Measurements from ENCODE around the gene FNDC3B.

The FNDC3B gene

DNA sequence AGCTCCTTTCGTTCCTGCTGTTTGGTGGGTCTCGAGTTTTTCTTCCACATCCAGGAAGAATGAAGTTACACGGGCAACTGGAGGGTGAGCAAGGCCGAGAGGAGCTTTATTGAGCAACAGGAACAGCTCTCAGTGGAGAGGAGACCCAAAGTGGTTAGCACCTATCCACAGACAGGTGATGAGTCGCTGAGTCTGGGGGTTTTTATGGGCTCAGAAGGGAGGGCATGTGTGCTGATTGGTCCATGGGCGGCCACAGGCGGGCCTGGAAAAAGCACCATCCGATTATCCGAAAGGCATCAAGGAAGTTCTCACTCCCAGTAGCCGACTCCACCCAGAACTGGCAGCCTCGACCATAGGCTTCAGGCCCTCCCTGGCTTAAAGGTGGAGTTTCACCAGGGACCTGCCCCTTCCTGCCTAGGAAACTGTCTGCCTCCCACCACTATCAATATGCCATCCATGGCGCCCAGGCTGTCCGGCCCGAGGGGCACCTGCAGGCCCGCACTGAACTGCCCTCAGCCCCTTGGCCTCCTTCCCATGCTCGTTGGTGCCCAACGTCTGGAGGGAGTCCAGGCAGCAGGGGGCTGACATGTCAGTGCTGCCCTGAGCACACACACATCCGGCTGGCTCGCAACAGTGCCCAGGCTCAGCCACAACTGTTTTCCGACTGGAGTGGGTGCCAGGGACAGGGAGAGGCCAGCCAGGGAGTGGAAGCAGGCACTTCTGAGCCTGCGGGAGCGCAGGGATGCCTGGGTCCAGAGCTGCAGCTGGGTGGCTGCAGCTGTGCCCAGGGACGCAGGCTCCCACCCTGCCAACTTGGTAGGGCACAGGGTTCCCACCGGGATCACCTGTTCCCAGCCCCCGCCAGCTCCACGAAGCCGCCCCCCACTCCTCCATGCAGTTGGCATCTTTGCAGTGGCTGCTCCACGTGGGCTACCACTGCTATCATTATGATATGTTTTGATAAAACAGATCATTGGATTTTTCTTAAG lies 170.2 kb downstream of the FNDC3B start:
- TF ChIP-seq POLR2A (IDR thresholded peaks at IDR 0.05; ENCODE audit: low read depth, low read length): no peak
- no peak for FAIRE-seq
- DNase-seq (ENCODE audit: insufficient read length): no peak

DNA sequence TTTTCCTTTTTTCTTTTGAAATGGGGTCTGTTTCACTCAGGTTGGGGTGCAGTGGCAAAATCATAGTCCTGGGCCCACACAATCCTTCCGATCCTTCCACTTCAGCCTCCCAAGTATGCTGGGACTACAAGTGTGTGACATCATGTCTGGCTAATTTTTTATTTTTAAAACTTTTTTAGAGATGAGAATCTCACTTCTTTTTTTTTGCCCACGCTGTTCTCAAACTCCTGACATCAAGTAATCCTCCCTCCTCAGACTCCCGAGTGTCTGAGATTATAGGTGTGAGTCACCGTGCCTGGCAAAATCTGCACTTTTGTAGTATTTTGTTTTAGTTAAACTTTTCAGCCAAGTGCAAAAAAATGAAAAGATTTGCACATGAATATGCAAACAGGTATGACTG lies 171.0 kb downstream of the FNDC3B start:
- TF ChIP-seq POLR2AphosphoS5 (IDR thresholded peaks at IDR 0.05; ENCODE audit: low read depth, low read length) (no peak), POLR2A (IDR thresholded peaks at IDR 0.05; ENCODE audit: low read depth, low read length) (no peak), TAF1 (IDR thresholded peaks at IDR 0.05; ENCODE audit: borderline replicate concordance, low read depth, low read length) (no peak)
- FAIRE-seq: no peak
- DNase-seq (ENCODE audit: insufficient read length): no peak

DNA sequence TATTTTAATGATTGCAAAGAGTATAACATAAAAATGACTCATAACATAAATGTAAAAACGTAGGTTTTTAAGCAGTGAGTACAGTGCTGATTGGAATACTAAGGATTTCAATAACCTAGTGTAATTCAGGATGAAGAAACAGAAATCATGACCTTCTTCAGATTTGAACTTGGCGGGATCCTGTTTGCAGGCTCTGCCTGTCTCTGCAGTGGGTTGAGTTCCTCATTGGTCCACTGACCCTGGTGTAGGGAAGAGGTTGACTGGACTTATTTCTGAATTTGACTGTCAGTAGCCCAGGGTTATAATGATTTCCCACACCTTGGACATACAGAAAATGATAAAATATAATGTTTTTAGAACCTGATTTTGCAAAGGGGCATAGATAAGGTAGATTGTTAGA lies 171.7 kb downstream of the FNDC3B start:
- TF ChIP-seq POLR2A (IDR thresholded peaks at IDR 0.05; ENCODE audit: low read depth, low read length) (no peak), TAF1 (IDR thresholded peaks at IDR 0.05; ENCODE audit: borderline replicate concordance, low read depth, low read length) (no peak), POLR2AphosphoS5 (IDR thresholded peaks at IDR 0.05; ENCODE audit: low read depth, low read length) (no peak)
- FAIRE-seq: no peak
- DNase-seq (ENCODE audit: insufficient read length): no peak

DNA sequence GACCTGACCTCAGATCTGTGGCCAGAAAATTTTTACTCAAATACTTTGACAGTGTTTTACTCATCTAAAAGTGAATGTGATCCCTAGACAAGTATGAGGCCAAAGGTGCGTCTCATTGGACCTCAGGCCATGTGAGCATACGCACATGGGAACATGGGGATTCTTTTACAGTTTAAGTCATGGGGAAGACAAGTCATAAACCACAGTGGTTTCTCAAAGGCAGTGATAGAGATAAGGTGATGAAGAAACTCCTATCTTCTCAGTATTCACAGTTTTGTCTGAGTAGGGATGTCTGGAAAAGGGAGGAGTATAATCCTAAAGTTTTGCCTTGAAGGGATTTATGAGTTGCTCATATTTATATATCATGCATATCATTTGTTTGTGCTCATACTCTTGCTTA lies 173.8 kb downstream of the FNDC3B start:
- TF ChIP-seq POLR2A (IDR thresholded peaks at IDR 0.05; ENCODE audit: low read depth, low read length) (no peak), POLR2AphosphoS5 (IDR thresholded peaks at IDR 0.05; ENCODE audit: low read depth, low read length) (no peak), TAF1 (IDR thresholded peaks at IDR 0.05; ENCODE audit: borderline replicate concordance, low read depth, low read length) (no peak)
- FAIRE-seq: no peak

DNA sequence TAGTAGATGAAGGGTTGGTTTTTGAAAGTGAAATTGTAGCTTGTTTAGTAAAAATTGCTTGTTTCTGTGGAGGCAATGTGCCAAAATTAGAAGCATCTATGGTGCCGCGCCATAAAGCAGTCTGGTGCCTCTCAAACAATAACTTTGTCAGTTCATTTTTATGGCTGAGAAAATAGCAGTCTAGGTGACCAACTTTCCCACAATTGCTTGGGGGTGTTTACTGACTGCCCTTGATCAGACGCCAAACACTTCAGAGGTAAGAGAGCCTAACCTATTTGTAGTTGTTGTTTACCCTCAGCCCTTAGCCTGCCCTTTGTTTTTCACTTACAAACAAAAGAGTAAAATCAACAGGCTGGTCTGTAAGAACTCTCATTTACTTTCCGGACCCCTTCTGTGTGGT lies 174.5 kb downstream of the FNDC3B start:
- FAIRE-seq (no peak), DNase-seq (ENCODE audit: insufficient read length) (no peak)
- TF ChIP-seq POLR2AphosphoS5 (IDR thresholded peaks at IDR 0.05; ENCODE audit: low read depth, low read length) (no peak), POLR2A (IDR thresholded peaks at IDR 0.05; ENCODE audit: low read depth, low read length) (no peak), TAF1 (IDR thresholded peaks at IDR 0.05; ENCODE audit: borderline replicate concordance, low read depth, low read length) (no peak)

More for the DNA sequence above, 173.8 kb downstream of the FNDC3B start:
- DNase-seq (ENCODE audit: insufficient read length): no peak

DNA sequence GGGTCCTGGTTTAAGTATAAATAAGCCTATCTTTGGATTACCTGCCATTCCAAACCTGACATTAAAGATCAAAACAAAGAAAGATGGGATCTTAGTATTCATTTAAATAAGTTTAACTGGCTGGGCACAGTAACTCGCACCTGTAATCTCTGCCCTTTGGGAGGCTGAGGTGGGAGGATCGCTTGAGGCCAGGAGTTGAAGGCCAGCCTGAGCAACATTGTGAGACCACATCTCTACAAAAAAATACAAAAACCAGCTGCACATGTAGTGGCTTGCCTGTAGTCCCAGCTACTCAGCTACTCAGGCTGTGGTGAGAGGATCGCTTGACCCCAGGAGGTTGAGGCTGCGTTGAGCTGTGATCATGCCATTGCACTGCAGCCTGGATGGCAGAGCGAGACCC lies 176.9 kb downstream of the FNDC3B start:
- no peak for FAIRE-seq
- DNase-seq (ENCODE audit: insufficient read length): no peak
- no peak for TF ChIP-seq POLR2A (IDR thresholded peaks at IDR 0.05; ENCODE audit: low read depth, low read length)
- TF ChIP-seq TAF1 (IDR thresholded peaks at IDR 0.05; ENCODE audit: borderline replicate concordance, low read depth, low read length): no peak
- TF ChIP-seq POLR2AphosphoS5 (IDR thresholded peaks at IDR 0.05; ENCODE audit: low read depth, low read length): no peak

DNA sequence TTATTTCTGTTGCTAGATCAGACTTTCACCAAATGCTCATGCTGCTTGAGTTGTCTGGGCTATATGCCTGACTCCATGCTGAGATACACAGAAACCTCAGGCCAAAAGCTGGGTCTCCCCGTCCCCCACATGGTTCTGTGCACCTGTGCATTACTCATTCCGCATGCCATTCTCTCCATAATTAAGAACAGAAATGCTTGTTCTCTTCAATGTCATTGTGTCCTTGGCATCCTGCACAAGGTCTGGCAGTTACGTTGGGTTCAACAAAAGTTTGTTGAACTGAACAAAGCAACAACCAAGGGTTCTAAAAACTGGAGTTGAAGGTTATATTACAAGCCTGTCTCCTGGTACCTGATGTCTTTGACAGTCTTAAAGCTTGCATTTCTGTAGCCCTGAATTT lies 177.5 kb downstream of the FNDC3B start:
- no peak for FAIRE-seq
- TF ChIP-seq TAF1 (IDR thresholded peaks at IDR 0.05; ENCODE audit: borderline replicate concordance, low read depth, low read length): no peak
- no peak for TF ChIP-seq POLR2A (IDR thresholded peaks at IDR 0.05; ENCODE audit: low read depth, low read length)
- DNase-seq (ENCODE audit: insufficient read length): no peak

DNA sequence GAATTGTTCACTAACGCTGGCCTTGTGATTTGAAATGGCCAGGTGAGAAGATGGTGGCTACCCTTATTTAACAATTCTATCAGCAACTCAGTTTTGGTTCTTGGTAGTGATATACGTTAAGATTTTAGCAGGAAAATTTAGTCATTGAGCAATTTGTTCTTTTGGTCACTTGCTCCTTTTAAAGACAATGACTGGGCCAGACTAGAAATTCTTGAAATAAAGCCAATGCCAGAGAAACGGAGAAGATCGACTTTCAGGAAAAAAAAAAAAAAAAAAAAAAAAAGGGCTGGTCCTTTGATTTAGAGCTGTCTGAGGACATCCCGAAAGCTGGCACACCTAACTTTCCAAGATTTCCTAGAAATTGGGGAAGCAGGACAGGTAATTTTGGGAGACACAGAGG lies 178.5 kb downstream of the FNDC3B start:
- FAIRE-seq (no peak), DNase-seq (ENCODE audit: insufficient read length) (no peak)
- TF ChIP-seq POLR2AphosphoS5 (IDR thresholded peaks at IDR 0.05; ENCODE audit: low read depth, low read length): no peak
- no peak for TF ChIP-seq POLR2A (IDR thresholded peaks at IDR 0.05; ENCODE audit: low read depth, low read length)
- TF ChIP-seq TAF1 (IDR thresholded peaks at IDR 0.05; ENCODE audit: borderline replicate concordance, low read depth, low read length): no peak

DNA sequence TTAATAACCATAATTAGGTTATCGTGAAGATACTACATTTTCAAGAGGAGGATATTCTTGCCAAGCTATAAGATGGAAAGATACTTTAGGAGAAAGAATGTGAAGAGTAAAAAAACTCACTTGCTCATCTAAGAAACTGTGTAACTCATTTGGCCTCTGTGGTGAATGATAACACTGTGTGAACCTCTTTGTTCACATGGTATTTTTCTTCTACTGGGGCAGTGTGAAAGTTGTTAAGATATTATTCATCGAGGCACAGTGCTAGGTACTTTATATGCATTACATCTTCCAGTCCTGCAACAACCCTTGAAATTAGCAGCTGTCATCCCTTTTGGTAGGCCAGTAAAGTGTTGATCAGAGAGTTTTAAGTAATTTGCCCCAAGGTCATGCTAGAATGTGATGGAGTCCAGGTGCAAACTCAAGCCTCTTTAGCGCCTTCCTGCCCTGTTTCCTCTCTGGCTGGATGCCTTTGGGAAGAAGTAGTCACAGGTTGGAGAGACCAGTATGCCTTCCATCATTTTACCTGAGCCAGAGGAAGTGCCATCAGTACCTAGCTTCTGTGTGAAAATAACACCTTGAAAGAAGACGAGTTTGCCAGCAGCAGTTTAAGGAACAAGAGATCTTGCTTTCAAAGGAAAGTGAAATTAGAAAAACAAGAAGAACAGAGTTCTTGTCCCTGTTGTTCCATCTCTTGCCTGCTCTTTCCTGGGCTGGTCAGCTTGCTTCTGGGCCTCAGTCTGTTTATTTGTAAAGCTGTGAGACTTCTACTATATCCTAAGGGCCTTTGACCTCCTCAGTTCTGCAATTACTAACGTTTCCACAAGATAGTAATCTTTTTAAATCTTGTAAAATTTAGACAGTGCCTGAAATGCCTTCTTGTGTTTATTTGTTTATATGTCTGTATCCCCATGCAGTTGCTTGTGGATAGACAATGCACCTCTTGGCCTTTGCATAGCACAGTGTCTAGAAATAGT lies 179.3 kb downstream of the FNDC3B start:
- FAIRE-seq (no peak), DNase-seq (ENCODE audit: insufficient read length) (no peak)
- TF ChIP-seq POLR2AphosphoS5 (IDR thresholded peaks at IDR 0.05; ENCODE audit: low read depth, low read length) (no peak), POLR2A (IDR thresholded peaks at IDR 0.05; ENCODE audit: low read depth, low read length) (no peak), TAF1 (IDR thresholded peaks at IDR 0.05; ENCODE audit: borderline replicate concordance, low read depth, low read length) (no peak)

DNA sequence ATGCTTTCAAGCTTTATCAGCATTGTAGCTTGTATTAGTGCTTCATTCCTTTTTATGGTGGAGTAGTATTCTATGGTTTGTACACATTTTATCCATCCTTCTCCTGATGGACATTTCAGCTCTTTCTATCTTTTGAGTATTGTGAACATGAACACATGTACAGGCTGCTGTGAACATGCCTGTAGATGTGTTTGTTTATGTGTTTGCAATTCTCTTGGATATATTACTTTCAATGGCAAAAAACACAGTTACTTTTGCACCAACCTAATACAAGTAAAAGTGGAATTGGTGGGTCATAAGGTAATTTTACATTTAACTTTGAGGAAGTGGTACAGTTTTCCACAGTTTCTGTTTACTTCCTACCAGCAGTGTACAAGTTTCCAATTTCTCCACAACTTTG lies 180.4 kb downstream of the FNDC3B start:
- FAIRE-seq (no peak), DNase-seq (ENCODE audit: insufficient read length) (no peak)
- TF ChIP-seq TAF1 (IDR thresholded peaks at IDR 0.05; ENCODE audit: borderline replicate concordance, low read depth, low read length): no peak
- no peak for TF ChIP-seq POLR2AphosphoS5 (IDR thresholded peaks at IDR 0.05; ENCODE audit: low read depth, low read length)
- TF ChIP-seq POLR2A (IDR thresholded peaks at IDR 0.05; ENCODE audit: low read depth, low read length): no peak

DNA sequence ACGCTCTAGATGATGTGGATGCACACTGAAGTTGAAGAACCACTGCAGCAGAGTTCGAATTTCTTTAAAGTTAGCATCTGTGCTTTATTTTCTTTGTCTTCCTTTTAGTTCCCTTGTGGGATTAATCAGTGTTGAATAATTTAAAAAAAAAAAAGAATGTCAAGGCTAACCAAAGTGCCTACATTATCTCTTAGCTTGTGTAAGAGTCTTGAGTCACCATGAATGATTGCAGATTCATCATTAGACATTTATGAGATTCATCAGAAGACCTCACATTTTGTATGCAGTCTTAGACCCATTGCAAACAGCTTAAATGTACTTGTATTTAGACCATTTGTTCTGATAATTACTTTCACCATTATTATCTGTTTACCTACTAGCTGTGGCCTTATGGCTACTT lies 182.2 kb downstream of the FNDC3B start:
- no peak for FAIRE-seq
- TF ChIP-seq POLR2AphosphoS5 (IDR thresholded peaks at IDR 0.05; ENCODE audit: low read depth, low read length): no peak
- no peak for TF ChIP-seq POLR2A (IDR thresholded peaks at IDR 0.05; ENCODE audit: low read depth, low read length)
- no peak for TF ChIP-seq TAF1 (IDR thresholded peaks at IDR 0.05; ENCODE audit: borderline replicate concordance, low read depth, low read length)
- no peak for DNase-seq (ENCODE audit: insufficient read length)

Measured in GM12892 (cell line).